ENCODE measurements around the gene SH3BP1.
"Not testable (repeated sequence)": the region's sequence is repeated elsewhere in the genome, so short reads cannot be mapped to it uniquely, and the experiment has no call there.

SH3BP1 gene

DNA sequence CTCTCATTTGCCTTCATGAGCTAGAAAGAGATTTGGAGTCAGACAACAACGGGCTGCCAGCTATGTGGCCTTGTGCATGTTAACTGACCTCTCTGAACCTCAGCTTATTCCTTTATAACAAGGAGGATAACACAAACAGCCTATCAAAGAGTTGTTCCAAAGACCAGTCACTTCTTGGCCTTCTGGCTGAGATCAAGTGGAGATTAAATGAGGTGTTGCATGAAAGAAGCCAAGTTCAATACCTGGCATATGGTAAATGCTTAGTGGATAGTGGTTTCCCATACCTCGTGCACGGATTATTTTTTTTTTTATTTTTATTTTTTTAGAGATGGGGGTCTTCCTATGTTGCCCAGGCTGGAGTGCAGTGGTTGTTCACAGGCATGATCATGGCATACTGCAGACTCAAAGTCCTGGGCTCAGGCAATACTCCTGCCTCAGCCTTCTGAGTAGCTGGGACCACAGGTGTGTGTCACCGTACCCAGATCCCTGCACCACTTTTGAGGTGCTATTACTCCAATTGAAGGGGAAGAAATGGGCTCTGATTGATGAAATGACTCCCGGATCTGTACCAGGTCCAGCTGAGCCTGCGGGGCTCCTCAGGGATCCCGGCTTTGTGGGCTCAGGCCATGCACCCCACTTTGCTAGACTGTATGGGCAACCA lies 40.9 kb downstream of the SH3BP1 start:
- no peak for DNase-seq

DNA sequence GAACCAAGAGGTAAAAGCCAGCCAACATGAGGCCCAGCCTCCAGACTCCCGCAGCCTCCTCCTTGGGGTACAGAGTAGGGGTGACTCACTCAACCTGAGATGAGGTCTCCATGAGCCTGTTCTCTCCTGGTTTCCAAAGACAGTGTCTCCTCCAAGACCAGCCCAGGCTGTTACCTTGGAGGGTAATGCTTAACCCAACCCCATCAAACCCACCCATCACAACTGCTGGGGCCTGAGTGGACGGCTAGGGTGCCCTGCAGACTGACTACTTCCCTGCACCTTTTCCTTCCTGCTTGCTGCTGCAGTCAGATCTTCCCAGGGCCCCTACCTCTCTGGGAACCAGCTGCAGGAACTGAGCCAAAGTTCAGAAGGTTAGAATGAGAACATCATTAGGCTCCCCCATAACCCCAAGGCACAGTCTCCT lies 41.5 kb downstream of the SH3BP1 start:
- DNase-seq, result no peak

DNA sequence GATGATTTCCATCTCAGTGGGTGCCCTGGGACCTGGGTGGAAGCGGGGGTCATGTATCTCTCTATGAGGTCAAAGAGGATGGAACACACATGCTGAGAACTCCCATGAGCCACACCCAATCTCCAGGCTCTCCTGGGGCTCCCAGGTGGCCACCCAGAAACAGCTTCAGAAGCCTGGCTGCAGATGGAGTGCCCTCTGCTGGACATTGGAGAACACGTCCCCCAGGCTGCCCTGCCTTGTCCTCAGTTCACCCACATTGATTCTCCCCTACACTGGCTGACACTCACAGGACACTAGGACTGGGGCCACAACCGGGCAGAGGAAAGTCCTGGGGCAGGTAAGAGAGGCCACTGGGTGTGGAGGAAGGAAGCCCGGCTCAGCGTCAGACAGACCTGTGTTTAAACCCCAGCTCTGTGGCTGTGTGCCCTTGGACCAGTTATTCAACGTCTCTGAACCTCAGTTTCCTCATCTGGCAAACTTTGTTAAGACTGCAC lies 42.1 kb downstream of the SH3BP1 start:
- DNase-seq, result peak; percentile 90

DNA sequence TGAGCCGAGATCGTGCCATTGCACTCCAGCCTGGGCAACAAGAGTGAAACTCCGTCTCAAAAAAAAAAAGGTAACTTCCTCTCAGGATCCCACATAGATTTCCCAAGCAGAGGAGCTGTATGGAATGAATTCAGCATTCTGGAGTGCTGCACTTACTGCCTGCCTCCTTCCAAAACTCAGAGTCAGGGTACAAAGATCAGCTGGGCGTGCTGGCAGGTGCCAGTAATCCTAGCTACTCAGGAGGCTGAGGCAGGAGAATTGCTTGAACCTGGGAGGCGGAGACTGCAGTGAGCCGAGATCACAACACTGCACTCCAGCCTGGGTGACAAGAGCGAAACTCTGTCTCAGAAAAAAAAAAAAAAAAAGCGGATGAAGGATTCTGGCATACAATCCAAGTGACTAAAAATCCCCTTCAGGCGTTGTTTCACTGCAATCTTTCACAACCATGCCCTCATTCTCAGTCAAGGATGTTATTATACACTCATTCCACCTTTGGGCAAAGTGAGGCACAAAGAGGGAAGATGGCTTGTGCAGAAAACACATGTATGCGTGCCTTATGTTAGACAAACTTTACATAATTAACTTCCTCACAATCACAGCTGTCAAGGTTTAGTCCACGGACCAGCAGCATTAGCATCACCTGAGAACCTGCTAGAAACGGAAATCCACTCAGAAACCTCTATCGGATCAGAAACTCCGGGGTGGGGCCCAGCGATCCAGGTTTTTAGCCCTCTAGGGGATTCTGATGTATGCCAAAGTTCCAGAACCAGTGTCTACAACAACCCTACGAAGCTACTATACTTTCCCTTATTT lies 45.5 kb downstream of the SH3BP1 start:
- no peak for DNase-seq

DNA sequence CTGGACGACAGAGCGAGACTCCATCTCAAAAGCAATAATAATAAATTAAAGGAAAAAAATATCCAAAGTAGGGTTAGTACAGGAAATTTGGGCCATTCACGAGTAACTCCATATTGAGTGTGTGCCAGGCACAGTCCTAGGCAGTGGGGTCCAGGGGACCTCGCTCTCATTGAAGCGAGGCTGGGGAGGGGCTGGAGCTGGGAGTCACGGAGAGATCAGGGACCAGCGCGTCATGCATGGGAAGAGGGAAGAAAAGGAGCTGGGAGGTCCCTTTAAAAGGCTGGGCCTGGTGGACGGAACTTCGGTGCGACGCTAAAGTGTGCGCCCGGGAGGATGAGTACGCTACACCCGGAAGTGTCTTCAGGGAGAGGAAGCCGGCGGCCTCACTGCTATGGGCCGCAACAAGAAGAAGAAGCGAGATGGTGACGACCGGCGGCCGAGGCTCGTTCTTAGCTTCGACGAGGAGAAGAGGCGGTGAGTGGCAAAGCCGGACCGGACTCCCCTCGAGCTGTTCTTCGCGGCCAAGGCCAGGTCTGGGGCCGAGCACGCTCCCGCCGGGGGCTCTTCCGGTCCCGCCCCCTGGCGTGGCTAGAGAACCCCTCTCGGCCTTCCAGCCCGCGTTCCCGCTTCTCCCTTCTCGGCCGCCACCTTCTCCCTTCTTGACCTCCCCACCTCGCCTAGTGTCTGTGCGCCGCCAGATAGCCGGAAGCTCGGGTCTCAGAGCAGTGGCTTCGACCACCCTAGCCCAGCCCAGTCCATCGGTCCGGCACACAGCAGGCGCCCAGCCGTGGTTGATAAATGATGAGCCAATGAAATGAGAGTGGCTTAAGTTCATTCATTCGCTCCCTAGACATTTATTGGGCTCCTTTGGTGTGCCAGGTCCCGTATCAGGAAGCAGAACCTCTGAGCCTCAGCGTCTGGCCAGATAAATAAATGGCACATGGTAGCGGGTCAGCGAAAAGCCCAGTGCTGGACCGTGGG lies 46.8 kb downstream of the SH3BP1 start, which contains the start of gene NOL12:
Gene NOL12 (plus strand): TSS at position 342 of the 981 bp plus-strand sequence. CDS start 50 bp downstream, at position 392.
- peak; percentile 94 for DNase-seq

DNA sequence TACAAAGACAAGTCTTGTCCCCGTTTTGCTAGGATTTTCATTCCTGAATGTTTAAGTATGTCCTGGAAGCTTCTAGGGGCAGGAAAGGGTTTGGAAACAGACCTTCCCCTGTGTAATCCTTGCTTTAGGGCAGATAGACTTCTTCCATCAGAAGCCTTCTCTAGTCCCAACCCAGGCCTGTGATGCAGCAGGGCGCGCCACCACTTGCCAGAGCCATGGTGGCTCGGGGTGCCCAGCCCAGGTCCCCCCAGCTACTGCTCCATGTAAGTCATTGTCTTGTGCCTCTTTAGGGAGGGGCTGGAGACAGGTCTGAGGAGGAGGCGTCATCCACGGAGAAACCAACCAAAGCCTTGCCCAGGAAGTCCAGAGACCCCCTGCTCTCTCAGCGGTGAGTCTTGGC lies 50.9 kb downstream of the SH3BP1 start:
- DNase-seq, result no peak

DNA sequence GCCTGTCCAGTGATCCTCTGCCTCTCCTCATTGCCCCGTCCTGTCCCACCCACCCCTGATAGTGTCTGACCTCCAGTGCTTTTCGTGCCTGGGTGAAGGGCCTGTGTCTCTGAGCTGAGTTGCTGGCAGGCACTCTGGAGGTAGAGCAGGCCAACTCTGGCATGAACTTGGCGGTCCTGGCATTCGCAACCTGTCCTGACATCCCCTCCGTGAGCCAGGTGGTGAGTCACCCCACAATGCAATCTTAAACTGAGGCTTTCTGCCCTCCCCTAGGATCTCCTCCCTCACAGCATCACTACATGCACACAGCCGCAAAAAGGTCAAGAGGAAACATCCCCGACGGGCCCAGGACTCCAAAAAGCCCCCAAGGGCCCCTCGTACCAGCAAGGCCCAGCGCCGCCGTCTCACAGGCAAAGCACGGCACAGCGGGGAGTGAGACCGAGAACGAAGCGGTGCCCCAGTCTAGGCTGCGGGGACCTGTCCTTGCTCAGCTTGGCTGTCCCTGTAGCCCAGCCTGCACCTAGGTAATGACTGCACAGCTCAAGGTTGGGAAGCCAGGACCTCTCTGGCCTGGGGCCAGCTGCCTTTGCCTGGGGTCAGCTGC lies 51.5 kb downstream of the SH3BP1 start:
- no peak for DNase-seq

DNA sequence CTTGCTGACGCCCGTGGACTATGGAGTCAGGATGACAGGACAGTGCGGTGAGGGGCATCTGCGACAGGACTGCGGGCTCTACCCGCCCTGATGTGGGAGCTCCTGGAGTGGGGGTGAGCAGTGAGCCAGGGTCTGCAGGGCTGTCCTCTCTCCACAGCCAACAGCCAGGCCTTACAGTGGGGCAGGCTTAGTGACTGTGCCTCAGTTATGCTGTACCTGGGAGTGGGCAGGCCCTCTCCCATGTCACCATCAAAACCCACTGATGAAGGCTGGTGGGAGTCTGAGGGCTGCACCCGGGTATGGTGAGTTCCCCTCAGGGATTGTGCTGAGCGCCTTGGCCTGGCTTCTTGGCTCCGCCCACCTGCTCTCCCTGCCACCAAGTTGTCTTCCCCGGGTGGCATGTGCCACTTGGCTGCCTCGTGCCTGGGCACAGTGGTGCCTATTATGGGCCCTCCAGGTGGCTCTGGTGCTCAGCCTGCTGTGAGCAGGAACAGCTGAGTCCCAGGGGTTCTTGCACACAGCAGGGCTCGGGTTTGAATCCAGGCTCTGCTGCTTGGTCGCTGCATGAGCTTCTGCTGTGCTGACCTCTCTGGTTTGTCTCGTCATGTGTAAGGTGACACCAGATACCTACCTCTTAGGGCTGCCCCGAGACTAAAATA lies 53.3 kb downstream of the SH3BP1 start:
- no peak for DNase-seq

DNA sequence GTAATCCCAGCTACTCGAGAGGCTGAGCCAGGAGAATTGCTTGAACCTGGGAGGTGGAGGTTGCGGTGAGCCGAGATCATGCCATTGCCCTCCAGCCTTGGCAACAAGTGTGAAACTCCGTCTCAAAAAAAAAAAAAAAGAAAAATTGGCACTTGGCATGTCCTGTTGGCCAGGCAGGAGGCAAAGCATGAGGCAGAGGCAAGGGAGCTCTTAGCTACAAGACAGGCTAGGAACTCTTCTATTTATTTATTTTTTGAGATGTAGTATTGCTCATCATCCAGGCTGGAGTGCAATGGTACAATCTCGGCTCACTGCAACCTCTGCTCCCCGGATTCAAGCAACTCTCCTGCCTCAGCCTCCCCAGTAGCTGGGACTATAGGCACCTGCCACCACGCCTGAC lies 54.7 kb downstream of the SH3BP1 start:
- not testable (repeated sequence) for DNase-seq

DNA sequence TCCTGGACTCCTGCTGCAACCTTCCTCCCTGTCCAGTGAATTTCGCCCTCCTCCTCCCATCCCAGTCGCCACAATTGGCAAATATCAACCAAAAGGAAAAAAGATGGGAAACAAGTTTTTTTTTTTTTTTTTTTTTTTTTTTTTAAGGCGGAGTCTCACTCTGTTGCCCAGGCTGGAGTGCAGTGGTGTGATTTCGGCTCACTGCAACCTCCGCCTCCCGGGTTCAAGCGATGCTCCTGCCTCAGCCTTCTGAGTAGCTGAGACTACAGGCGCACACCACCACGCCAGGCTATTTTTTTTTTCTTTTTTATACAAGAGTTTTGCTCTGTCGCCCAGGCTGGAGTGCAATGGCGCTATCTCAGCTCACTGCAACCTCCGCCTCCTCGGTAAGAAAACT lies 56.8 kb downstream of the SH3BP1 start:
- DNase-seq, result not testable (repeated sequence)

DNA sequence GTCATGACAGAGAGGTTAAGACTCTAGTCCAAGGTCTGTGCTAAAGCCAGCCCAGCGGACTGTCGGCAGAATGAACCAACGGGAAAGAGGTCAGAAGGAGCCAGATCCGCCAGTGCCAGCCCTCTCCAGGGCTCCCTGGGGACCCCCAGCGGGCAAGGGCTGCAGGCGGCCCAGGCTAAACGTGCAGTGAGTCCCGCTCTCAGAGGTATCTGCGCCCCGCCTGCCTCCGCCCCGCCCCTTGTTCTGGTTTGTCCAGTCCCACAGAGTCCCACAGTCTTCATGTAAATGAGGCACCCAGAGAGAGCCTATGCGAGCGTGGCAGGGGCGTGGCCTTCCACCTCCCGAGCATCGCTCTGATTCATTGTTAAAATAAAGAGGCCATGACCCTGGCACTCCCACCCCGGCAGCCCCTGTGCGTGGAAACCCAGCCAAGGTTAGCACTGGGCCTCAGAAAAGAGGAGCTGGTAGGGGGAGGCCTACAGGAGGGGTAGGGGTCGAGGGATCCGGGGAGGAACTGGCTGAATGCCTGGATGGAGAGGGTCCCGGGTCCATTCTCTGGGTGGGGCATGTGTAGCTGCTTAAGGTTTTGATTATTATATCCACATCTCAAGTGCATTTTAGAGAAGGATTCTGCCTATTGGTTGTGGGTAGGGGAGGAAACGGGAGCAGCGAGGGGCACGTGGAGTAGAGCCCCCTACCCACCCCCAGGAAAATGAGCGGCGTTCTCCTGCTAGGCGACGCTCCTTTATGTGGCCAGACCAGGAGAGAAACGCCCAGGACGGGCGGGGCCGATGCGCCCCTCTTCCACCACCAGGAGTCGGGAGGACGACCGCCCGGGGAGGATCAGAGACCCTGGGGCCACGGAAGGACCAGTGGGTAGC lies 57.4 kb downstream of the SH3BP1 start, which contains the start of gene TRIOBP:
Gene TRIOBP (plus strand): TSS at position 392 of the 881 bp plus-strand sequence. CDS start 4,318 bp downstream, outside the sequence.
- peak; percentile 99 for DNase-seq

DNA sequence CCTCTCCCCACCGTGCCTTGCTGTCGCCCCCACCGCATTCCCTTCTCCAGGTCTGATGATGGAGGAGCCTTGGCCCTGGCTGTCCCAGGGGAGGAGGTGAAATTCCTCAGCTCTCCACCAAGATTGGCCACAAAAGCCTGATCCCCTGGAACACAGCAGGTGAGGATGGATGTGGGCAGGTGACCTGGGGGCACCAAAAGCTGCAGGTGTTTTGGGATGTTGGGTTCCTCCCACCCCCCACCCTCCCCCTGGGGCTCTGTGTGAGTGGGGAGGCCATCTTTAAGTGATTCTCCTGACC lies 58.0 kb downstream of the SH3BP1 start:
- DNase-seq, result no peak

DNA sequence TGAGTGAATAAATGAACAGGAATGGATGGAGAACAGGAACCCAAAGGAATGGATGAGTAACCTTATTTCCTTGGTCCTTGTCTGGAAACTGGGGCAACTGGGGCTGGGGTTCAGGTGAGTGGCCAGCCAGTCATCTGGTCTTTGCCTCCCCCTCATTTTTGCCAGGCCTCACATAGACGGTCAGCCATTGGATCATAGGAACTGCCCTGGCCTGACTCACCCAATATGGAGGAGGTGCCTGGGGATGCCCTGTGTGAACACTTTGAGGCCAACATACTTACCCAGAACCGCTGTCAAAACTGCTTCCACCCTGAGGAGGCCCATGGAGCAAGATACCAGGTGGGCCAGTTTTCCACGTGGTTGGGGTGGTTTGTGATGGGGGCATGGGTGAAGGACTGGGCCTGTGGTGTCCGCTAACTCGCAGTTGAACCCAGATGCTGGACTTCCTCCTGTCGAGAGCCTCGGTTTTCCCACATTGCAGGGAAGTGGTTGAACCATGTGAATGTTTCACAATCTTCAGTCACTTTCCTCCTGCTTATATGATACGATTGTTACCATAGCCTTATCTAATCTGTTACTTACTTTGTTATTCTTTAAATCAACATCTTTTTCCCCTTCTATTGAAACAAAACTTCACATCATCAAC lies 61.8 kb downstream of the SH3BP1 start:
- peak; percentile 63 for DNase-seq

DNA sequence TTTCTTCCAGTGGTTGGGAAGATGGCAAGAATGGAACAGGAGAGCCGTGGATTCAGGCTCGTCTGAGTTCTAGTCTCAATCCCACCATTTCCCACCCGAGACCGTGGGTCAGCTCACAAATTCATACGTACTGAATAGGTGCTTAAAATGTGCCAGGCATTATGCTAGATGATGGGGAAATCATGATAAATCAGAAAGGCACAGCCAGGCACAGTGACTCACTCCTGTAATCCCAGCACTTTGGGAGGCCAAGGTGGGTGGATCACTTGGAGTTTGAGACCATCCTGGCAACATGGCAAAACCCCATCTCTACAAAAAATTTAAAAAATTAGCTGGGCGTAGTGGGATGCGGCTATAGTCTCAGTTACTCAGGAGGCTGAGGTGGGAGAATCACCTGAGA lies 64.4 kb downstream of the SH3BP1 start:
- no peak for DNase-seq

DNA sequence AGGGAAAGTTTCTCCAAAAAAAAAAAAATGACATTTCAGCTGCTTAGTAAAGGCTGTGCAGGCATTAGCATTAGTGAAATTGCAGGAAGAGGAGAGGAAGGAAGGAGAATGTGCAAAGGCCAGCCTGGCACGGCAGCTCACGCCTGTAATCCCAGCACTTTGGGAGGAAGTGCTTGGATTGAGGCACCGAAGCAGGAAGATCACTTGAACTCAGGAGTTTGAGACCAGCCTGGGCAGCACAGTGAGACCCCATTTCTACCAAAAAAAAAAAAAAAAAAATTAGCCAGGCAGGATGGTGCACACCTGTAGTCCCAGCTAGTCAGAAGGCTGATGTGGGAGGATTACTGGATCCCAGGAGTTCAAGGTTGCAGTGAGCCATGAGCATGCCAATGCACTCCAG lies 65.2 kb downstream of the SH3BP1 start:
- no peak for DNase-seq

DNA sequence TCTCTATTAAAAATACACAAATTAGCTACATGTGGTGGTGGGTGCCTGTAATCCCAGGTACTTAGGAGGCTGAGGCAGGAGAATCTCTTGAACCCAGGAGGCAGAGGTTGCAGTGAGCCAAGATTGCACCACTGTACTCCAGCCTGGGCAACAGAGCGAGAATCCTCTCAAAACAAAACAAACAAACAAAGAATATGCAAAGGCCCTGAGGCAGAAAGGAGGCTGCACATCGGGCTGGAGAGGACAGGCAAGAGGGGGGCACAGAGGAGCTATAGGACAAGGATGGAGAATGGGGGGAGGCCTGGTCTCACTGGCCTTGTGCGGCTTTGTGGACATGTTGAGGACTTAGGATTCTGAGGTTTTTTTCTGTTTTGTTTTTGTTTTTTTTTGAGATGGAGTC lies 65.7 kb downstream of the SH3BP1 start:
- DNase-seq, result no peak

Measured in hematopoietic multipotent progenitor cell treated with erythropoietin and hydrocortisone succinate and interleukin-3 and kit ligand, for 6 days (in vitro differentiated cells).